Activated CD8-positive, alpha-beta T cell treated with anti-CD3 and anti-CD28 coated beads for 36 hours (primary cell): Measurements from ENCODE around the gene ITPR1. TPM values are rescaled to one million over a fixed set of nuclear protein-coding genes. Genes with fewer than 3 reads are reported as not detected.

Experiments used
- ATAC-seq: fragments of 200-7000 bp; cut with Tn5 transposase; one replicate; pipeline ENCODE4 v1.10.0; 2021; ENCODE audit warnings: mild to moderate bottlenecking, moderate library complexity
- CTCF ChIA-PET: fragments of 350-600 bp; sonication (Branson Sonifier 250); formaldehyde crosslinking; loops from one replicate; lab custom pipeline; 2021; ENCODE audit warnings: antibody characterized with exemption; lab: Charles Lee
- POLR2A ChIA-PET: fragments of 350-600 bp; sonication (Branson Sonifier 250); formaldehyde crosslinking; loops from one replicate; lab custom pipeline; 2021; ENCODE audit warnings: antibody characterized with exemption; lab: Charles Lee
- DNase-seq: peaks from one replicate; pipeline ENCODE4 v3.0.0-alpha.2; 2020
- H3K27ac Mint-ChIP-seq: one replicate; pipeline ENCODE4 v1.8.0; 2021; ENCODE audit warnings: mild to moderate bottlenecking, mixed read lengths
- H3K27me3 Mint-ChIP-seq: one replicate; pipeline ENCODE4 v1.8.0; 2021; ENCODE audit warnings: mixed read lengths
- H3K36me3 Mint-ChIP-seq: one replicate; pipeline ENCODE4 v1.8.0; 2021; ENCODE audit warnings: low read depth, mixed read lengths
- H3K4me1 Mint-ChIP-seq: one replicate; pipeline ENCODE4 v1.8.0; 2021; ENCODE audit warnings: low read depth, mixed read lengths
- H3K4me3 Mint-ChIP-seq: one replicate; pipeline ENCODE4 v1.8.0; 2021; ENCODE audit warnings: mild to moderate bottlenecking, moderate library complexity, mixed read lengths
- H3K9me3 Mint-ChIP-seq: one replicate; pipeline ENCODE4 v1.8.0; 2021; ENCODE audit warnings: mixed read lengths
- intact Hi-C: fragments of 100-400 bp; cut with micrococcal nuclease; formaldehyde crosslinking; loops from one replicate; pipeline ENCODE4 v1.10.0; 2022
- total RNA-seq, 2 experiments: library from RNA; stranded (reverse); gene quantifications; one replicate each; pipeline ENCODE4 v1.2.3, GENCODE V29; 2021
- TF ChIP-seq, protein P1 (sequence below): fragments of 200-600 bp; IDR thresholded peaks from one replicate; pipeline ENCODE4 v1.8.0; 2022; ENCODE audit warnings: antibody characterized with exemption, mild to moderate bottlenecking

The ITPR1 gene
- total RNA-seq, 2 experiments from 2014 or later: 93.9 to 98.2 TPM

DNA sequence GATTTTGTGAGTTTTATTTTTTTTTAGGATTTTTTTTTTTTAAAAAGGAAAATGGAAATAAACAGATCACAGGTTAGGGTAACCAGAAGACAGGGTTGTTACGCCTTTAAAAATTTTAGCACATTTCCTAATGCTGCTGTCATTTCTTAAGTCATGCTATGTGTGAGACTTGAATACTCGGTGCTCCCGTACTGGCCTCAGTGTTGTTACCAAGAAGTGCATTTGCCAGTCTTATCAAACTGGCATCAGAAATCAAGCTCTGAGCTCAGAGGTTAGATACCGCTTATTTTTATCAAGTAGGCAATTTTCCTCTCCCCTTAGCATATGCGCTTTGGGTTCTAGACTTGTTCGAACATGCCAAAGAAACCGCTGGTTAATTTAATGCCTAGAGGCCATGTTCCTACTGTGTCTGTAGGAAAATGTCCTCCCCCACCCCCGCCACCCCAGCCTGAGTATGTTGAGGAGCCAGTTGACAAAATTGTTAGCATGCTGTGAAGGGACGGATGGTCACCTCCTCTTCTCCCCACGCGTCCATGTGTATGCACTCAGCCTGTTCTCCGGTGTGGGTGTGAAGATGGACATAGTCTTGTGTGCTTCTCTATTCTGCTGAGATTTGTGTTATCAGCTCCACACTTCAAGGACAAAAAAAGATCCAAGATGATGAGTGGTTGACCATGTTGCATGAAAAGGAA, 88.9 kb downstream of the ITPR1 start:
- no peak for DNase-seq
- POLR2A ChIA-PET: no interaction called here
- H3K4me3 Mint-ChIP-seq: no peak overlapping the region
- no peaks in the 10 kb centered on the region for H3K27me3 Mint-ChIP-seq
- H3K9me3 Mint-ChIP-seq: no peaks in the 10 kb centered on the region
- peaks cover 54% of the 10 kb centered on the region for H3K4me1 Mint-ChIP-seq
- TF ChIP-seq, protein P1, sequence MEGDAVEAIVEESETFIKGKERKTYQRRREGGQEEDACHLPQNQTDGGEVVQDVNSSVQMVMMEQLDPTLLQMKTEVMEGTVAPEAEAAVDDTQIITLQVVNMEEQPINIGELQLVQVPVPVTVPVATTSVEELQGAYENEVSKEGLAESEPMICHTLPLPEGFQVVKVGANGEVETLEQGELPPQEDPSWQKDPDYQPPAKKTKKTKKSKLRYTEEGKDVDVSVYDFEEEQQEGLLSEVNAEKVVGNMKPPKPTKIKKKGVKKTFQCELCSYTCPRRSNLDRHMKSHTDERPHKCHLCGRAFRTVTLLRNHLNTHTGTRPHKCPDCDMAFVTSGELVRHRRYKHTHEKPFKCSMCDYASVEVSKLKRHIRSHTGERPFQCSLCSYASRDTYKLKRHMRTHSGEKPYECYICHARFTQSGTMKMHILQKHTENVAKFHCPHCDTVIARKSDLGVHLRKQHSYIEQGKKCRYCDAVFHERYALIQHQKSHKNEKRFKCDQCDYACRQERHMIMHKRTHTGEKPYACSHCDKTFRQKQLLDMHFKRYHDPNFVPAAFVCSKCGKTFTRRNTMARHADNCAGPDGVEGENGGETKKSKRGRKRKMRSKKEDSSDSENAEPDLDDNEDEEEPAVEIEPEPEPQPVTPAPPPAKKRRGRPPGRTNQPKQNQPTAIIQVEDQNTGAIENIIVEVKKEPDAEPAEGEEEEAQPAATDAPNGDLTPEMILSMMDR: no peak
- ATAC-seq: no peak
- intact Hi-C loops: loop anchor here (5.0 kb wide), 1 partner anchor 90 kb away; the partner anchor contains the start of gene ITPR1
- CTCF ChIA-PET: no interaction called here
- H3K27ac Mint-ChIP-seq: no peak overlapping the region
- no peaks in the 10 kb centered on the region for H3K36me3 Mint-ChIP-seq

DNA sequence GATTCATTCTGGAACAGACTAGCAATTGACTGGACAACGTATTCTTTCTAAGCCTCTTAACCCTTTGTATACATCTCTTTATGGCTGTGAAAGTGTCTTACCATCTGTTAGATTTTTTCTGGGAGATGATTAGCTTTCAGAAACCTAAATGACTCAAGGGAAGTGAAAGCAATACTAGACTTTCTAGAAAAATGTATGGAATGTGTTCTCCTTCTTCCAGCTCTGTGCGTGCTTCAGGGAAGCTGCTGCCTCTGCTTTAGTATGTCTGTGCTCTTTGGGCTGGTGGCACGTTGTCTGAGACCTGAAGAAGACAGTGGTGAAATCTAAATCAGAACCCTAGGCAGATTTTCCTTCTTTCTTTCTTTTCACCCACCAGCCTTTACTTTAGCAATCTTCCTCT, 89.5 kb downstream of the ITPR1 start:
- H3K27ac Mint-ChIP-seq: no peak overlapping the region
- no peaks in the 10 kb centered on the region for H3K9me3 Mint-ChIP-seq
- ChIA-PET CTCF (no interaction called here), POLR2A (no interaction called here)
- TF ChIP-seq, protein P1: no peak
- intact Hi-C loops: loop anchor here (5.0 kb wide), 1 partner anchor 90 kb away; the partner anchor contains the start of gene ITPR1
- H3K4me1 Mint-ChIP-seq: peaks cover 59% of the 10 kb centered on the region
- ATAC-seq (no peak), DNase-seq (no peak)
- H3K4me3 Mint-ChIP-seq: no peak overlapping the region
- no peaks in the 10 kb centered on the region for H3K27me3 Mint-ChIP-seq
- no peaks in the 10 kb centered on the region for H3K36me3 Mint-ChIP-seq

DNA sequence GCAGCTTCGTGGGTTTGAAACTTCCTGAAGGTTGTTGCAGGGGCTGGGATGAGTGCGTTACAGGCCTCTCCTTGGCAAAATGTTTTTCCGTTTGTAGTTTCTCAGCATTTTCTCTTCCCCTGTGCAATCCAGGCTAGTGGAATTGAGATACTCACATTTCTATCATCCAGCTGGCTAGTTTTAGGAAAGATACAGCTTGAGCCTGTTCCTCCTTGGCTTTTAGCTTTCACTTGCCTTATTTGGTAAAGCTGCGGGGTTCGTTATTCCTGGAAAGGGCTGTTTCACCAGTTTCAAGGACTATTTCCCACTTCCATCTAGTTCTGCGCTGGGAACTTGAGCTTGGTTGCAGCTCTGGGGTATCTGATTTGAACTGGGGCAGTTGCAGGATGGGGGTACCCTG, 90.3 kb downstream of the ITPR1 start:
- ATAC-seq: no peak
- peaks cover 67% of the 10 kb centered on the region for H3K4me1 Mint-ChIP-seq
- H3K36me3 Mint-ChIP-seq: no peaks in the 10 kb centered on the region
- POLR2A ChIA-PET: interaction anchor here (0.6 to 1.2 kb wide), 3 partner anchors 18 to 88 kb away, joined by 3 to 4 read pairs (median 4); no protein-coding TSS in a partner anchor
- no peaks in the 10 kb centered on the region for H3K27me3 Mint-ChIP-seq
- intact Hi-C loops: loop anchor here (5.0 kb wide), 1 partner anchor 91 kb away; the partner anchor contains the start of gene ITPR1
- DNase-seq: no peak
- TF ChIP-seq, protein P1: no peak
- CTCF ChIA-PET: interaction anchor here (0.7 to 2.4 kb wide), 5 partner anchors 10 to 233 kb away, joined by 3 to 17 read pairs (median 5); no protein-coding TSS in a partner anchor
- H3K27ac Mint-ChIP-seq: no peak overlapping the region
- H3K9me3 Mint-ChIP-seq: no peaks in the 10 kb centered on the region
- H3K4me3 Mint-ChIP-seq: no peak overlapping the region

DNA sequence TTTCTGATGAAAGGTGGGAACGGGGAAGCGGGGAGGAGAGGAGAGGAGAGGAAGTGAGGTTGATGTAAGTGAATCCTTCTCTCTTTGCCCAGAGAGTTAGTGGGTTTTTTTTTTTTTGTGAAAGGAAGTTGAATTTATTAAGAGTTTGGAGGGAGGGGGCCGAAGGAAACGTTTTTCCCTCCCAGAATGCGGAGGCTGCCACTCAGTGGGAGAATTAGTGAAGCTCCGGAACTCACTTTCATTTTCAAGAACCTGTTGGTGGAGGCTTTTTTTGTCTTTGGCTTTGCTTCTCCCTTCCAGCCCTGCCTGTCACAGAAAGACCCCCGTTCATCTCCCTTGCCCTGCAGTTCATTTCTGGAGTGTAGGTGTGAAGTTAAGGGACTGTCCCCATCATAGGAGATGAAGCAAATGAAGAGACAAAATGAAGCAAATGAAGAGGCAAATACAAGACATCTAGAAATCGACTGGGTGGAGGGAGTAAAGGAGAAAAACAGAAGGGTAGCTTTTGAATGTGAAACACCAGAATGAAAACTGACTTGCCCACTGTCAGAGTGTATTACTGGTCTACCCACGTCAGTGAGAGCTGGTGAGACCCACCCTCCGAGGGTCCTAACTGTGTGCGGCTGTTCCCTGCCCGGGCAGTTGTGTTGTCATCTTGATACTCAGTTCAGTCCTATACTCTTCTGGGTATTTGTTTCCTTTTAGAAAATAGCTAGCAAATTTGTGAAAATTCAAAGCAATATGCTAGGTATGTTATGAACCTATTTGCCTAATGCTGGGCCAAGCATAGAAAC, 91.5 kb downstream of the ITPR1 start:
- H3K27me3 Mint-ChIP-seq: no peaks in the 10 kb centered on the region
- ATAC-seq (peak; percentile 81), DNase-seq (peak; percentile 58)
- no peaks in the 10 kb centered on the region for H3K9me3 Mint-ChIP-seq
- CTCF ChIA-PET: interaction anchor here (0.7 to 2.4 kb wide), 7 partner anchors 9 to 234 kb away, joined by 3 to 17 read pairs (median 5); no protein-coding TSS in a partner anchor
- peak overlapping the region; percentile 89 for H3K27ac Mint-ChIP-seq
- H3K36me3 Mint-ChIP-seq: no peaks in the 10 kb centered on the region
- POLR2A ChIA-PET: interaction anchor here (0.7 to 0.9 kb wide), 2 partner anchors 26 to 155 kb away, joined by 3 read pairs; no protein-coding TSS in a partner anchor
- H3K4me1 Mint-ChIP-seq: peaks cover 78% of the 10 kb centered on the region
- intact Hi-C loops: loop anchor here (5.0 kb wide), 1 partner anchor 92 kb away; the partner anchor contains the start of gene ITPR1
- peak overlapping the region; percentile 70 for H3K4me3 Mint-ChIP-seq
- TF ChIP-seq, protein P1: no peak
